K562 (cell line): ENCODE data around the gene NKAIN1. TPM values are rescaled to one million over a fixed set of nuclear protein-coding genes. Genes with fewer than 3 reads are reported as not detected.
A peak's percentile ranks its signal among the peaks of the same experiment; 100 is the strongest.

Source experiments
- ATAC-seq: fragments of 200-7000 bp; cut with Tn5 transposase; 3 replicates; pipeline ENCODE4 v1.9.1; 2020; ENCODE audit warnings: moderate library complexity
- BruUV-seq: library from RNA; stranded (reverse); fragments of 400-500 nt; replicated peaks from 2 replicates; lab custom pipeline; 2021; lab: Mats Ljungman, UMichigan
- CTCF ChIA-PET: fragments of 300-600 bp; formaldehyde crosslinking; extraction: SDS; loops from one replicate; lab custom pipeline; 2021; ENCODE audit warnings: low intra/inter-chr PET ratio; lab: Yijun Ruan, JAX
- POLR2A ChIA-PET: fragments of 300-600, 350-650 bp; sonication (Branson Sonifier 250); formaldehyde crosslinking; extraction: SDS; loops from one replicate; lab custom pipeline; 2021; ENCODE audit warnings: antibody characterized with exemption, inconsistent platforms; lab: Yijun Ruan, JAX
- DNase-seq, 4 experiments: peaks; one replicate each; pipeline versions ENCODE4 v3.0.0 to v3.0.0-alpha.2; 2011 to 2018; ENCODE audit warnings: low spot score in 3 of 4, mixed read lengths in 3 of 4; ENCODE audit errors: extremely low read depth in 1 of 4
- FAIRE-seq: peaks from 2 replicates; lab custom pipeline; 2011; peaks lifted over from hg19 to GRCh38; lab: Jason Lieb, UNC
- H2AFZ ChIP-seq: 2 replicates; pipeline ENCODE4 v1.6.0; 2011; ENCODE audit warnings: low read depth, low read length, control low read depth, inconsistent platforms
- H3K27ac ChIP-seq: fragments of 200-600 bp; 3 replicates; pipeline ENCODE4 v1.8.0; 2011; ENCODE audit warnings: low read depth, mild to moderate bottlenecking, control low read depth, inconsistent platforms, low read length, moderate library complexity, mixed read lengths; ENCODE audit errors: extremely low read depth
- H3K27me3 ChIP-seq, 2 experiments: fragments of 300-600 bp in 1 of 2; 2 replicates in 1 of 2; 3 replicates in 1 of 2; pipeline versions ENCODE4 v1.6.0 to v1.8.0; 2011; ENCODE audit warnings: inconsistent platforms in 2 of 2, low read length in 2 of 2, mild to moderate bottlenecking in 1 of 2, mixed read lengths in 1 of 2, moderate library complexity in 1 of 2; ENCODE audit not compliant: control insufficient read depth in 2 of 2, insufficient read depth in 2 of 2
- H3K36me3 ChIP-seq: fragments of 300-600 bp; 3 replicates; pipeline ENCODE4 v1.8.0; 2011; ENCODE audit warnings: mild to moderate bottlenecking, low read length, inconsistent platforms; ENCODE audit not compliant: control insufficient read depth, insufficient read depth
- H3K4me1 ChIP-seq, 2 experiments: fragments of 200-600 bp in 1 of 2; replicated peaks in 1 of 2; 2 replicates in 1 of 2; 3 replicates in 1 of 2; pipeline versions ENCODE4 v1.5.1 to v1.8.0; 2011; ENCODE audit warnings: inconsistent platforms in 2 of 2, low read length in 2 of 2, mild to moderate bottlenecking in 1 of 2, mixed read lengths in 1 of 2, moderate library complexity in 1 of 2; ENCODE audit not compliant: control insufficient read depth in 2 of 2, insufficient read depth in 2 of 2
- H3K4me2 ChIP-seq: 2 replicates; pipeline ENCODE4 v1.6.1; 2011; ENCODE audit warnings: low read length, control low read depth, inconsistent platforms, mixed read lengths; ENCODE audit not compliant: insufficient read depth
- H3K4me3 ChIP-seq: fragments of 200-600 bp; sonication (generic), shearing (Covaris generic); 2 replicates; pipeline ENCODE4 v1.5.1; 2016; ENCODE audit warnings: control low read depth, inconsistent platforms
- H3K79me2 ChIP-seq: fragments of 200-600 bp; 3 replicates; pipeline ENCODE4 v1.8.0; 2011; ENCODE audit warnings: low read length, inconsistent platforms; ENCODE audit not compliant: control insufficient read depth, insufficient read depth
- H3K9ac ChIP-seq, 2 experiments: 2 replicates each; pipeline versions ENCODE4 v1.6.0 to v1.6.1; 2011; ENCODE audit warnings: low read depth in 2 of 2, low read length in 2 of 2, control low read depth in 1 of 2, inconsistent platforms in 1 of 2, mild to moderate bottlenecking in 1 of 2, mixed read lengths in 1 of 2; ENCODE audit not compliant: insufficient read depth in 1 of 2
- H3K9me1 ChIP-seq: one replicate; pipeline ENCODE4 v1.6.0; 2011; ENCODE audit warnings: inconsistent platforms, mild to moderate bottlenecking, low read length, moderate library complexity; ENCODE audit not compliant: control insufficient read depth, insufficient read depth
- H3K9me3 ChIP-seq: replicated peaks from 2 replicates; pipeline ENCODE4 v1.5.1; 2011; ENCODE audit warnings: low read depth, low read length, inconsistent platforms; ENCODE audit not compliant: control insufficient read depth, insufficient read depth
- H4K20me1 ChIP-seq: replicated peaks from 2 replicates; pipeline ENCODE4 v1.6.1; 2011; ENCODE audit warnings: low read length, inconsistent platforms, mixed read lengths; ENCODE audit not compliant: control insufficient read depth, insufficient read depth
- BCOR ChIP-seq: fragments of 450-650 bp; IDR thresholded peaks from 2 replicates; pipeline ENCODE4 v1.6.1; 2016
- ESRRA ChIP-seq: fragments of 450-650 bp; IDR thresholded peaks from 2 replicates; pipeline ENCODE4 v1.6.1; 2014; ENCODE audit warnings: low read depth, mild to moderate bottlenecking, moderate library complexity, borderline replicate concordance
- ETV1 ChIP-seq: fragments of 450-650 bp; conservative IDR thresholded peaks from 2 replicates; pipeline ENCODE4 v1.6.1; 2016; ENCODE audit warnings: missing genetic modification characterization, control low read depth, low read depth, missing compliant biosample characterization
- FOXP4 ChIP-seq: sonication (generic); formaldehyde crosslinking; IDR thresholded peaks from 2 replicates; pipeline ENCODE4 v1.8.0; 2022; ENCODE audit warnings: mild to moderate bottlenecking, missing genetic modification reagents, borderline replicate concordance
- GMEB1 ChIP-seq: fragments of 250-450 bp; sonication (Bioruptor Pico); IDR thresholded peaks from 2 replicates; pipeline ENCODE4 v1.4.0; 2020; ENCODE audit warnings: mild to moderate bottlenecking
- HDAC8 ChIP-seq: fragments of 450-650 bp; IDR thresholded peaks from 2 replicates; pipeline ENCODE4 v1.6.1; 2016; ENCODE audit warnings: mild to moderate bottlenecking, missing genetic modification characterization, moderate library complexity, missing compliant biosample characterization
- LARP7 ChIP-seq: fragments of 450-650 bp; IDR thresholded peaks from 2 replicates; pipeline ENCODE4 v1.6.1; 2016
- POLR3G ChIP-seq: IDR thresholded peaks from 2 replicates; pipeline ENCODE4 v1.6.1; 2011; ENCODE audit not compliant: insufficient read length, insufficient replicate concordance; ENCODE audit errors: extremely low read depth
- RBM25 ChIP-seq: fragments of 200-400 bp; formaldehyde crosslinking; IDR thresholded peaks from 2 replicates; pipeline ENCODE4 v1.6.1; 2018; ENCODE audit warnings: low read length, low read depth, moderate library complexity; ENCODE audit not compliant: severe bottlenecking
- SREBF2 ChIP-seq: sonication (generic); formaldehyde crosslinking; IDR thresholded peaks from 2 replicates; pipeline ENCODE4 v1.4.0; 2020; ENCODE audit warnings: mild to moderate bottlenecking, missing genetic modification reagents
- TAF15 ChIP-seq: fragments of 200-400 bp; formaldehyde crosslinking; IDR thresholded peaks from 2 replicates; pipeline ENCODE4 v1.6.1; 2017; ENCODE audit warnings: mild to moderate bottlenecking, low read depth, low read length, moderate library complexity
- TBL1XR1 ChIP-seq, 2 experiments: IDR thresholded peaks; 2 replicates each; pipeline ENCODE4 v1.6.1; 2012; ENCODE audit warnings: improper control_type of control experiment in 2 of 2, low read length in 2 of 2, mild to moderate bottlenecking in 1 of 2
- ZC3H4 ChIP-seq: sonication (generic); formaldehyde crosslinking; IDR thresholded peaks from 2 replicates; pipeline ENCODE4 v1.9.0; 2021; ENCODE audit warnings: missing genetic modification reagents, borderline replicate concordance
- ZFP1 ChIP-seq: fragments of 450-650 bp; formaldehyde crosslinking; IDR thresholded peaks from 2 replicates; pipeline ENCODE4 v1.4.0; 2020; ENCODE audit warnings: mild to moderate bottlenecking, mixed read lengths
- ZNF133 ChIP-seq: fragments of 250-450 bp; sonication (Bioruptor Pico); IDR thresholded peaks from 2 replicates; pipeline ENCODE4 v1.4.0; 2020; ENCODE audit warnings: mild to moderate bottlenecking
- WGBS: fragments of 100-300 bp; shearing (Covaris generic); methylation state at CpG from one replicate; pipeline ENCODE4 v1.1.6; 2016; ENCODE audit warnings: low coverage, mixed read lengths; ENCODE audit not compliant: insufficient coverage; ENCODE audit errors: missing lambda C conversion rate; 5-methylcytosine and 5-hydroxymethylcytosine counted together
- in situ Hi-C: fragments of 300-500 bp; cut with MboI; formaldehyde crosslinking; loops from 4 replicates; pipeline ENCODE4 v1.15.0; 2018; ENCODE audit warnings: inconsistent platforms, mixed read lengths
- intact Hi-C: fragments of 100-400 bp; cut with micrococcal nuclease; formaldehyde crosslinking; loops from 2 replicates; pipeline ENCODE4 v1.14.2; 2022
- polyA plus RNA-seq, 8 experiments: library from polyadenylated mRNA; depleted of rRNA in 4 of 8; stranded (reverse) in 5 of 8; unstranded in 3 of 8; fragments of >200 nt; fragmentation: Nextera tagmentation in 2 of 8; fragmentation: Illumina TruSeq in 1 of 8; extraction: Ambion mirVana in 2 of 8; extraction: Trizol in 1 of 8; gene quantifications; 2 replicates each; pipeline versions ENCODE4 v1.2.1 to v1.2.3, GENCODE V29; 2011 to 2014; ENCODE audit warnings: inconsistent platforms in 1 of 8, missing spikeins in 1 of 8
- total RNA-seq, 7 experiments: library from RNA; depleted of rRNA in 6 of 7; stranded (reverse); fragments of >200 nt in 6 of 7; fragmentation: Illumina TruSeq in 2 of 7; extraction: Trizol in 2 of 7; gene quantifications; 2 replicates each; pipeline versions ENCODE4 v1.2.1 to v1.2.3, GENCODE V29; 2011 to 2021; ENCODE audit warnings: low replicate concordance in 1 of 7
- TF ChIP-seq, protein P1 (sequence below): fragments of 450-650 bp; IDR thresholded peaks from 2 replicates; pipeline ENCODE4 v1.6.1; 2014; ENCODE audit warnings: low read depth, mild to moderate bottlenecking, moderate library complexity, borderline replicate concordance
- TF ChIP-seq, protein P2 (sequence below): fragments of 450-650 bp; IDR thresholded peaks from 2 replicates; pipeline ENCODE4 v1.7.0; 2016; ENCODE audit warnings: borderline replicate concordance

Gene NKAIN1
- total and polyA plus RNA-seq, 9 of the 15 experiments (the other 6 are each of a cell fraction or from before 2014, with no cell fraction given) = 0.03 to 0.22 (median 0.04) TPM; not detected in 3

GRCh38 chr1:31232689-31233088 is 7.0 kb downstream of the NKAIN1 start:
- Histone ChIP-seq H3K4me1 (no peaks in the 10 kb centered on the region), H3K9ac (no peak overlapping the region), H3K4me2 (no peak overlapping the region), H3K27ac (no peak overlapping the region), H3K79me2 (no peaks in the 10 kb centered on the region), H4K20me1 (0 out of 2 replicates have a peak, but pooled peaks cover 3% of the 10 kb centered on the region), H3K36me3 (no peaks in the 10 kb centered on the region), H3K27me3 (peaks cover 31 to 54% of the 10 kb centered on the region in 2 experiments), H3K4me3 (no peak overlapping the region), H3K9me3 (no peaks in the 10 kb centered on the region), H3K9me1 (no peaks in the 10 kb centered on the region), H2AFZ (no peak overlapping the region)
- DNase-seq = no peak
- in situ Hi-C loops = no loop called here
- intact Hi-C loops = no loop called here
- WGBS = 0% methylated on average over 2 of the region's 2 CpGs
- ATAC-seq = no peak
- no peak for FAIRE-seq
- ChIA-PET CTCF (no interaction called here), POLR2A (interaction anchor here (1.8 kb wide), 1 partner anchor 15 kb away, joined by 4 read pairs; no protein-coding TSS in a partner anchor)
- BruUV-seq = no TSS peak
- no peak for TF ChIP-seq ZC3H4 (CRISPR knock-in tag)
- TF ChIP-seq FOXP4 = no peak
- TF ChIP-seq ZFP1 (CRISPR knock-in tag) = no peak
- TF ChIP-seq, protein P1, sequence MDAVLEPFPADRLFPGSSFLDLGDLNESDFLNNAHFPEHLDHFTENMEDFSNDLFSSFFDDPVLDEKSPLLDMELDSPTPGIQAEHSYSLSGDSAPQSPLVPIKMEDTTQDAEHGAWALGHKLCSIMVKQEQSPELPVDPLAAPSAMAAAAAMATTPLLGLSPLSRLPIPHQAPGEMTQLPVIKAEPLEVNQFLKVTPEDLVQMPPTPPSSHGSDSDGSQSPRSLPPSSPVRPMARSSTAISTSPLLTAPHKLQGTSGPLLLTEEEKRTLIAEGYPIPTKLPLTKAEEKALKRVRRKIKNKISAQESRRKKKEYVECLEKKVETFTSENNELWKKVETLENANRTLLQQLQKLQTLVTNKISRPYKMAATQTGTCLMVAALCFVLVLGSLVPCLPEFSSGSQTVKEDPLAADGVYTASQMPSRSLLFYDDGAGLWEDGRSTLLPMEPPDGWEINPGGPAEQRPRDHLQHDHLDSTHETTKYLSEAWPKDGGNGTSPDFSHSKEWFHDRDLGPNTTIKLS = no peak
- no peak for TF ChIP-seq ZNF133
- TF ChIP-seq SREBF2 = no peak
- TF ChIP-seq POLR3G = no peak
- no peak for TF ChIP-seq LARP7
- TF ChIP-seq BCOR = 0 out of 2 replicates have a peak, but pooled peaks have one; percentile 24
- no peak for TF ChIP-seq GMEB1
- TF ChIP-seq ETV1 (tag) = no peak
- TF ChIP-seq HDAC8 (tag) = no peak
- TF ChIP-seq, protein P2, sequence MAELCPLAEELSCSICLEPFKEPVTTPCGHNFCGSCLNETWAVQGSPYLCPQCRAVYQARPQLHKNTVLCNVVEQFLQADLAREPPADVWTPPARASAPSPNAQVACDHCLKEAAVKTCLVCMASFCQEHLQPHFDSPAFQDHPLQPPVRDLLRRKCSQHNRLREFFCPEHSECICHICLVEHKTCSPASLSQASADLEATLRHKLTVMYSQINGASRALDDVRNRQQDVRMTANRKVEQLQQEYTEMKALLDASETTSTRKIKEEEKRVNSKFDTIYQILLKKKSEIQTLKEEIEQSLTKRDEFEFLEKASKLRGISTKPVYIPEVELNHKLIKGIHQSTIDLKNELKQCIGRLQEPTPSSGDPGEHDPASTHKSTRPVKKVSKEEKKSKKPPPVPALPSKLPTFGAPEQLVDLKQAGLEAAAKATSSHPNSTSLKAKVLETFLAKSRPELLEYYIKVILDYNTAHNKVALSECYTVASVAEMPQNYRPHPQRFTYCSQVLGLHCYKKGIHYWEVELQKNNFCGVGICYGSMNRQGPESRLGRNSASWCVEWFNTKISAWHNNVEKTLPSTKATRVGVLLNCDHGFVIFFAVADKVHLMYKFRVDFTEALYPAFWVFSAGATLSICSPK = no peak
- peak; percentile 51; the same call in 1 of the 2 replicates for TF ChIP-seq ESRRA
- no peak for TF ChIP-seq TBL1XR1 (IDR thresholded peaks at IDR 0.05; ENCODE audit: low read length in 2 of 2)
- TF ChIP-seq RBM25 = peak; percentile 84
- no peak for TF ChIP-seq TAF15
